B cell (primary cell): Measurements from ENCODE around the gene KCTD17. TPM values are rescaled to one million over a fixed set of nuclear protein-coding genes. Genes with fewer than 3 reads are reported as not detected.

Source experiments
- ATAC-seq: fragments of 200-7000 bp; cut with Tn5 transposase; one replicate; pipeline ENCODE4 v1.10.0; 2021; ENCODE audit warnings: low read depth, mild to moderate bottlenecking, moderate number of reproducible peaks, moderate library complexity
- CTCF ChIA-PET: fragments of 350-600 bp; sonication (Branson Sonifier 250); formaldehyde crosslinking; loops from one replicate; lab custom pipeline; 2021; ENCODE audit warnings: antibody characterized with exemption, inconsistent platforms; lab: Charles Lee
- POLR2A ChIA-PET: fragments of 350-600 bp; sonication (Branson Sonifier 250); formaldehyde crosslinking; loops from one replicate; lab custom pipeline; 2021; ENCODE audit warnings: antibody characterized with exemption; lab: Charles Lee
- DNase-seq: peaks from one replicate; pipeline ENCODE4 v3.0.0; 2013
- H2AFZ ChIP-seq: 2 replicates; pipeline ENCODE4 v1.6.1; 2012; ENCODE audit warnings: mild to moderate bottlenecking, low read depth, low read length; ENCODE audit not compliant: insufficient read depth, poor library complexity, severe bottlenecking
- H3K27ac ChIP-seq, 2 donors: 1 replicate in 1 of 2; 2 replicates in 1 of 2; pipeline ENCODE4 v1.5.1; 2012 to 2013; ENCODE audit warnings: low read length in 2 of 2, mild to moderate bottlenecking in 2 of 2, moderate library complexity in 1 of 2
- H3K27me3 ChIP-seq, 4 experiments: fragments of 200-600 bp in 1 of 4; sonication (generic) in 1 of 4; replicated peaks in 1 of 4; 1 replicate in 2 of 4; 2 replicates in 2 of 4; pipeline versions ENCODE4 v1.6.1 to v1.7.0; 2013 to 2016; ENCODE audit warnings: low read length in 3 of 4, mild to moderate bottlenecking in 2 of 4, mixed read lengths in 1 of 4, moderate library complexity in 1 of 4; ENCODE audit not compliant: insufficient read depth in 4 of 4, control insufficient read depth in 3 of 4; ENCODE audit errors: control extremely low read depth in 1 of 4
- H3K36me3 ChIP-seq, 2 experiments: replicated peaks in 1 of 2; 1 replicate in 1 of 2; 2 replicates in 1 of 2; pipeline versions ENCODE4 v1.6.1 to v1.7.1; 2013; ENCODE audit warnings: low read length in 1 of 2; ENCODE audit not compliant: insufficient read depth in 2 of 2, control insufficient read depth in 1 of 2; ENCODE audit errors: control extremely low read depth in 1 of 2, extremely low read depth in 1 of 2
- H3K4me1 ChIP-seq, 2 donors: fragments of 200-600 bp in 1 of 2; sonication (generic) in 1 of 2; 1 replicate in 1 of 2; 2 replicates in 1 of 2; pipeline versions ENCODE4 v1.5.1 to v1.6.1; 2013 to 2017; ENCODE audit warnings: low read length in 2 of 2; ENCODE audit not compliant: control insufficient read depth in 2 of 2, insufficient read depth in 2 of 2
- H3K4me2 ChIP-seq: replicated peaks from 2 replicates; pipeline ENCODE3; 2012; ENCODE audit warnings: mild to moderate bottlenecking, low read depth, low read length; ENCODE audit not compliant: poor library complexity, severe bottlenecking
- H3K4me3 ChIP-seq, 5 experiments: fragments of 200-600 bp in 1 of 5; sonication (generic) in 1 of 5; 1 replicate in 3 of 5; 2 replicates in 2 of 5; pipeline versions ENCODE4 v1.5.1 to v1.7.0; 2011 to 2016; ENCODE audit warnings: low read length in 4 of 5, mild to moderate bottlenecking in 4 of 5, low read depth in 2 of 5, control low read depth in 1 of 5, moderate library complexity in 1 of 5; ENCODE audit not compliant: insufficient read depth in 1 of 5; ENCODE audit errors: control extremely low read depth in 1 of 5, extremely low read depth in 1 of 5
- H3K79me2 ChIP-seq: fragments of 200-600 bp; sonication (generic); one replicate; pipeline ENCODE4 v1.6.0; 2016; ENCODE audit warnings: low read length; ENCODE audit not compliant: control insufficient read depth, insufficient read depth
- H3K9ac ChIP-seq: fragments of 200-600 bp; sonication (generic); 2 replicates; pipeline ENCODE4 v1.6.1; 2017; ENCODE audit warnings: mild to moderate bottlenecking, low read length, moderate library complexity
- H3K9me3 ChIP-seq, 3 donors: one replicate each; pipeline versions ENCODE4 v1.6.1 to v1.7.1; 2013; ENCODE audit warnings: low read length in 2 of 3; ENCODE audit not compliant: control insufficient read depth in 2 of 3, insufficient read depth in 1 of 3; ENCODE audit errors: control extremely low read depth in 1 of 3
- H4K20me1 ChIP-seq: 2 replicates; pipeline ENCODE4 v1.6.0; 2012; ENCODE audit warnings: mild to moderate bottlenecking, low read length; ENCODE audit not compliant: insufficient read depth, control insufficient read depth, poor library complexity, severe bottlenecking
- H3K27ac Mint-ChIP-seq: one replicate; pipeline ENCODE4 v1.8.0; 2021; ENCODE audit warnings: mixed read lengths
- H3K27me3 Mint-ChIP-seq: one replicate; pipeline ENCODE4 v1.8.0; 2021; ENCODE audit warnings: mixed read lengths
- H3K4me1 Mint-ChIP-seq: one replicate; pipeline ENCODE4 v1.8.0; 2021; ENCODE audit warnings: mixed read lengths
- H3K4me3 Mint-ChIP-seq: one replicate; pipeline ENCODE4 v1.8.0; 2021; ENCODE audit warnings: mixed read lengths
- H3K9me3 Mint-ChIP-seq: one replicate; pipeline ENCODE4 v1.8.0; 2022; ENCODE audit warnings: mixed read lengths; ENCODE audit not compliant: insufficient read depth
- CTCF ChIP-seq: fragments of 200-600 bp; IDR thresholded peaks from one replicate; pipeline ENCODE4 v1.8.0; 2022; ENCODE audit warnings: antibody characterized with exemption, mild to moderate bottlenecking
- EZH2 ChIP-seq: IDR thresholded peaks from 2 replicates; pipeline ENCODE4 v1.6.1; 2012; ENCODE audit warnings: borderline replicate concordance, low read depth, mild to moderate bottlenecking, moderate library complexity, low read length; ENCODE audit not compliant: insufficient read depth, poor library complexity, severe bottlenecking
- WGBS: methylation state at CpG from one replicate; pipeline ENCODE4 v1.1.5; 2013; ENCODE audit warnings: missing lambda C conversion rate; ENCODE audit not compliant: insufficient coverage; 5-methylcytosine and 5-hydroxymethylcytosine counted together
- intact Hi-C: fragments of 100-400 bp; cut with micrococcal nuclease; formaldehyde crosslinking; loops from one replicate; pipeline ENCODE4 v1.10.0; 2022
- polyA plus RNA-seq: library from polyadenylated mRNA; depleted of rRNA; stranded (reverse); fragments of >200 nt; gene quantifications from 2 replicates; pipeline ENCODE4 v1.2.3, GENCODE V29; 2012
- total RNA-seq, 2 donors: library from RNA; stranded (reverse); fragments of 120-200 nt in 1 of 2; gene quantifications; 1 replicate in 1 of 2; 2 replicates in 1 of 2; pipeline versions ENCODE4 v1.2.3 to v1.2.4, GENCODE V29; 2013 to 2022

KCTD17 gene
- total and polyA plus RNA-seq, 2 donors (not counting 1 experiment from before 2014, with no cell fraction given), result 29.0 to 41.3 TPM

- Mint-ChIP-seq H3K27ac (no peak overlapping the region), H3K4me3 (no peak overlapping the region), H3K4me1 (no peaks in the 10 kb centered on the region), H3K9me3 (no peaks in the 10 kb centered on the region), H3K27me3 (peaks cover 9% of the 10 kb centered on the region)
- H3K27me3 ChIP-seq, result peaks cover 0 to 11% (median 3%) of the 10 kb centered on the region in 4 experiments
- H3K4me2 ChIP-seq, result no peak overlapping the region
- no peaks in the 10 kb centered on the region for H4K20me1 ChIP-seq
- no peaks in the 10 kb centered on the region for H3K4me1 ChIP-seq
- ATAC-seq (no peak), DNase-seq (no peak)
- intact Hi-C loops, result no loop called here
- H3K9me3 ChIP-seq, result no peaks in the 10 kb centered on the region
- peaks cover 0 to 13% of the 10 kb centered on the region in 2 experiments for H3K36me3 ChIP-seq
- CTCF ChIA-PET, result no interaction called here
- no peak overlapping the region for H3K9ac ChIP-seq
- H2AFZ ChIP-seq, result no peak overlapping the region
- no peak overlapping the region for H3K27ac ChIP-seq
- POLR2A ChIA-PET, result no interaction called here
- no peak for TF ChIP-seq CTCF
- TF ChIP-seq EZH2, result no peak
- no peak overlapping the region for H3K4me3 ChIP-seq
- WGBS, result 85% methylated on average over 26 of the region's 28 CpGs
- H3K79me2 ChIP-seq, result no peaks in the 10 kb centered on the region
Observed at GRCh38 chr22:37063431-37064420, 12.2 kb downstream of the KCTD17 start.

- no peaks in the 10 kb centered on the region for H3K9me3 ChIP-seq
- H3K27me3 ChIP-seq, result peaks cover 0 to 18% (median 6%) of the 10 kb centered on the region in 4 experiments
- ATAC-seq (no peak), DNase-seq (no peak)
- H3K4me1 Mint-ChIP-seq, result no peaks in the 10 kb centered on the region
- H3K9me3 Mint-ChIP-seq, result no peaks in the 10 kb centered on the region
- H4K20me1 ChIP-seq, result no peaks in the 10 kb centered on the region
- no peak overlapping the region for H3K27ac Mint-ChIP-seq
- no peak overlapping the region for H3K4me3 Mint-ChIP-seq
- H3K27me3 Mint-ChIP-seq, result peaks cover 12% of the 10 kb centered on the region
- no peak for TF ChIP-seq EZH2
- no peak for TF ChIP-seq CTCF
- no peak overlapping the region for H3K27ac ChIP-seq
- H3K9ac ChIP-seq, result no peak overlapping the region
- intact Hi-C loops, result no loop called here
- ChIA-PET CTCF (no interaction called here), POLR2A (no interaction called here)
- H3K79me2 ChIP-seq, result no peaks in the 10 kb centered on the region
- no peak overlapping the region for H2AFZ ChIP-seq
- peaks cover 0 to 12% of the 10 kb centered on the region in 2 experiments for H3K36me3 ChIP-seq
- WGBS, result 96% methylated on average over 11 of the region's 11 CpGs
- no peaks in the 10 kb centered on the region for H3K4me1 ChIP-seq
- H3K4me3 ChIP-seq, result no peak overlapping the region
- H3K4me2 ChIP-seq, result no peak overlapping the region
Observed at GRCh38 chr22:37064553-37064952, 13.0 kb downstream of the KCTD17 start.
